ENCODE results near the gene C1orf226.

The C1orf226 gene

GRCh38 chr1:162365284-162366020 lies 16.1 kb upstream of the C1orf226 start:
- in situ Hi-C loops (cut with MboI; ENCODE audit: low sequenced_read_pairs), result no loop called here

GRCh38 chr1:162366149-162366548 lies 15.4 kb upstream of the C1orf226 start:
- in situ Hi-C loops (cut with MboI; ENCODE audit: low sequenced_read_pairs), result no loop called here

GRCh38 chr1:162366671-162367070 lies 14.9 kb upstream of the C1orf226 start:
- in situ Hi-C loops (cut with MboI; ENCODE audit: low sequenced_read_pairs), result no loop called here

GRCh38 chr1:162367073-162367472 lies 14.5 kb upstream of the C1orf226 start:
- in situ Hi-C loops (cut with MboI; ENCODE audit: low sequenced_read_pairs), result no loop called here

GRCh38 chr1:162367772-162368171 lies 13.8 kb upstream of the C1orf226 start:
- in situ Hi-C loops (cut with MboI; ENCODE audit: low sequenced_read_pairs), result no loop called here

GRCh38 chr1:162368451-162368850 lies 13.1 kb upstream of the C1orf226 start:
- in situ Hi-C loops (cut with MboI; ENCODE audit: low sequenced_read_pairs), result no loop called here

GRCh38 chr1:162369571-162369970 lies 12.0 kb upstream of the C1orf226 start:
- in situ Hi-C loops (cut with MboI; ENCODE audit: low sequenced_read_pairs), result no loop called here

- in situ Hi-C loops (cut with MboI; ENCODE audit: low sequenced_read_pairs), result no loop called here
Observed at GRCh38 chr1:162370161-162370560, 11.4 kb upstream of the C1orf226 start.

- in situ Hi-C loops (cut with MboI; ENCODE audit: low sequenced_read_pairs), result no loop called here
Observed at GRCh38 chr1:162370721-162371120, 10.8 kb upstream of the C1orf226 start.

- in situ Hi-C loops (cut with MboI; ENCODE audit: low sequenced_read_pairs), result no loop called here
Observed at GRCh38 chr1:162371611-162372010, 9.9 kb upstream of the C1orf226 start.

GRCh38 chr1:162372159-162373071 lies 9.1 kb upstream of the C1orf226 start:
- in situ Hi-C loops (cut with MboI; ENCODE audit: low sequenced_read_pairs), result no loop called here

GRCh38 chr1:162373072-162373427 lies 8.5 kb upstream of the C1orf226 start:
- in situ Hi-C loops (cut with MboI; ENCODE audit: low sequenced_read_pairs), result no loop called here

- in situ Hi-C loops (cut with MboI; ENCODE audit: low sequenced_read_pairs), result no loop called here
Observed at GRCh38 chr1:162373541-162374260, 7.8 kb upstream of the C1orf226 start.

- in situ Hi-C loops (cut with MboI; ENCODE audit: low sequenced_read_pairs), result no loop called here
Observed at GRCh38 chr1:162374406-162374805, 7.1 kb upstream of the C1orf226 start.

- in situ Hi-C loops (cut with MboI; ENCODE audit: low sequenced_read_pairs), result no loop called here
Observed at GRCh38 chr1:162375463-162375862, 6.1 kb upstream of the C1orf226 start.

- in situ Hi-C loops (cut with MboI; ENCODE audit: low sequenced_read_pairs), result no loop called here
Observed at GRCh38 chr1:162376691-162377090, 4.8 kb upstream of the C1orf226 start, which contains the start of gene SPATA46. TSS of gene SPATA46 (minus strand) at chr1:162376854. CDS start at chr1:162376790, 64 bp downstream.

GRCh38 chr1:162380061-162380846 lies 1.3 kb upstream of the C1orf226 start:
- in situ Hi-C loops (cut with MboI; ENCODE audit: low sequenced_read_pairs), result no loop called here

GRCh38 chr1:162381941-162382750 lies 618 bp downstream of the C1orf226 start:
- in situ Hi-C loops (cut with MboI; ENCODE audit: low sequenced_read_pairs), result no loop called here

- in situ Hi-C loops (cut with MboI; ENCODE audit: low sequenced_read_pairs), result no loop called here
Observed at GRCh38 chr1:162383091-162383490, 1.6 kb downstream of the C1orf226 start.

GRCh38 chr1:162383516-162383915 lies 2.0 kb downstream of the C1orf226 start:
- in situ Hi-C loops (cut with MboI; ENCODE audit: low sequenced_read_pairs), result no loop called here

Data from HL-60/S4 treated with retinoic acid at 250 ng/mL for 4 days and 3 days (cell line).